Cardiac fibroblast (primary cell): Measurements from ENCODE around the gene STK11IP.
A peak's percentile ranks its signal among the peaks of the same experiment; 100 is the strongest.

ENCODE experiments used
- DNase-seq, 2 donors: peaks; one replicate each; pipeline versions ENCODE4 v3.0.0 to v3.0.0-alpha.2; 2010; ENCODE audit warnings: low read depth in 2 of 2
- H3K4me3 ChIP-seq, 2 donors: replicated peaks in 1 of 2; 1 replicate in 1 of 2; 2 replicates in 1 of 2; pipeline ENCODE4 v1.5.1; 2011; ENCODE audit warnings: low read depth in 2 of 2, low read length in 2 of 2, mild to moderate bottlenecking in 2 of 2, moderate library complexity in 1 of 2
- TF ChIP-seq, protein P1 (sequence below): IDR thresholded peaks from one replicate; pipeline ENCODE4 v1.5.1; 2011; ENCODE audit warnings: low read depth, mild to moderate bottlenecking, low read length, inconsistent platforms

STK11IP gene

GRCh38 chr2:219581346-219581745 lies 16.3 kb upstream of the STK11IP start:
- no peak for DNase-seq
- TF ChIP-seq, protein P1, sequence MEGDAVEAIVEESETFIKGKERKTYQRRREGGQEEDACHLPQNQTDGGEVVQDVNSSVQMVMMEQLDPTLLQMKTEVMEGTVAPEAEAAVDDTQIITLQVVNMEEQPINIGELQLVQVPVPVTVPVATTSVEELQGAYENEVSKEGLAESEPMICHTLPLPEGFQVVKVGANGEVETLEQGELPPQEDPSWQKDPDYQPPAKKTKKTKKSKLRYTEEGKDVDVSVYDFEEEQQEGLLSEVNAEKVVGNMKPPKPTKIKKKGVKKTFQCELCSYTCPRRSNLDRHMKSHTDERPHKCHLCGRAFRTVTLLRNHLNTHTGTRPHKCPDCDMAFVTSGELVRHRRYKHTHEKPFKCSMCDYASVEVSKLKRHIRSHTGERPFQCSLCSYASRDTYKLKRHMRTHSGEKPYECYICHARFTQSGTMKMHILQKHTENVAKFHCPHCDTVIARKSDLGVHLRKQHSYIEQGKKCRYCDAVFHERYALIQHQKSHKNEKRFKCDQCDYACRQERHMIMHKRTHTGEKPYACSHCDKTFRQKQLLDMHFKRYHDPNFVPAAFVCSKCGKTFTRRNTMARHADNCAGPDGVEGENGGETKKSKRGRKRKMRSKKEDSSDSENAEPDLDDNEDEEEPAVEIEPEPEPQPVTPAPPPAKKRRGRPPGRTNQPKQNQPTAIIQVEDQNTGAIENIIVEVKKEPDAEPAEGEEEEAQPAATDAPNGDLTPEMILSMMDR: no peak
- H3K4me3 ChIP-seq: no peak overlapping the region

DNA sequence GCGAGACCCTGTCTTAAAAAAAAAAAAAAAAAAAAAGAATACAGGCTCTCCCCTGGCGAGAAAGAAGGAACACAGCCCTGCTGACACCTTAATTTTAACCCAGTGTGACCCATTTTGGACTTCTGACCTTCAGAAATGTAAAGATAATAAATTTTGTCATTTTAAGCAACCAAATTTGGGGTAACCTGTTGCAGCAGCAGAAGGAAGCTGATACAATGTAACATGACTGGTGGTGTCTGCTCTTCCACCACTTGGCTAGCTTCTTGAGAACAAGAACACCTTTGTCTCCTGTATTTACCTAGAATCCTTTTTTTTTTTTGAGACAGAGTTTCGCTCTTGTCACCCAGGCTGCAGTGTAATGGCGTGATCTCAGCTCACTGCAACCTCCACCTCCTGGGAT lies 6.6 kb upstream of the STK11IP start:
- H3K4me3 ChIP-seq: no peak overlapping the region
- DNase-seq: no peak
- TF ChIP-seq, protein P1: no peak

GRCh38 chr2:219592736-219593135 lies 4.9 kb upstream of the STK11IP start:
- no peak for DNase-seq
- no peak overlapping the region for H3K4me3 ChIP-seq
- TF ChIP-seq, protein P1: no peak

DNA sequence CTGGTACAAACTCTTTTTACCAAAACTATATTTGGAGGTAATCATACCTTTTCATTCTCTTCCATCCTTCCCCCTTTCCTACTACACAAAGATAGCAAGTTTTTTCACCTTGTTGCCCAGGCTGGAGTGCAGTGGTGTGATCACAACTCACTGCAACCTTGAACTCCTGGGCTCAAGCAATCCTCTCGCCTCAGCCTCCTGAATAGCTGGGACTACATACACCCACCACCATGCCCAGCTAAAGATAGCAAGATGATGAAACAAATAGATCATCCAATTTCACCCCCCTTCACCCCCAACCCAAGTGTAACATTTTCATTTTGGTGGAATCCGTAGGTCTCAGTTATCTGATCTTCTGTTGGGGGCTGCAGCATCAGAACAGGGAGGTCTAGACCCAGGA lies 4.5 kb upstream of the STK11IP start:
- no peak for DNase-seq
- TF ChIP-seq, protein P1: no peak
- H3K4me3 ChIP-seq: no peak overlapping the region

DNA sequence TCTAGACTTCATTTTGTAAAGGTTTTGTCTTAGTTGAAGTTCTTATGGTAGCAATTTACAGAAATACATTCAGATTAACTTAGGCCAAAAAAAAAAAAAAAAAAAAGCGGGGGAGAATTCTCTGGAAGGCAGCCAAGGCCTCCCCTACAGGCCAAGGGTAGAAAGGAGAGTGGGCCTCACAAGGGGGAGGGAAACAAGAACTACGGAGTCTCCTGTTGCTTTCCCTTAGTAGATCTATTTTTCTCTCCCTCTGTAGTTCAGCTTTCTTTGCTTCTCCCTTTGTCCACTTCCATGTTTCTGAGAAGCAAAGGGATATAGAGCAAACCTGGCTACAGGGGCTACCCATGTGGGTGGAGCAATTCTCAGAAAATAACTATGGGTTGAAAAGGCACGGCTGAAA lies 2.4 kb upstream of the STK11IP start:
- TF ChIP-seq, protein P1: no peak
- DNase-seq: peak in 1 of 2 donors; percentile 78
- H3K4me3 ChIP-seq: no peak overlapping the region

GRCh38 chr2:219596954-219597551 lies 604 bp upstream of the STK11IP start:
- TF ChIP-seq, protein P1: no peak
- peak in 1 of 2 donors; percentile 43 for DNase-seq
- H3K4me3 ChIP-seq: peak overlapping the region; percentile 77 to 86
